SK-MEL-5 (cell line): ENCODE data around the gene HSPB3. TPM values are rescaled to one million over a fixed set of nuclear protein-coding genes. Genes with fewer than 3 reads are reported as not detected.
"Not testable (repeated sequence)": the region's sequence is repeated elsewhere in the genome, so short reads cannot be mapped to it uniquely, and the experiment has no call there.

Experiments
- DNase-seq: peaks from one replicate; pipeline ENCODE4 v3.0.0-alpha.2; 2016; ENCODE audit warnings: low read depth, low spot score
- in situ Hi-C: cut with HindIII; loops from 2 replicates; pipeline ENCODE4 v1.10.0; 2016; ENCODE audit warnings: low sequenced_read_pairs, high pct_unique_total_duplicates, low pct_unique_long_range_greater_than_20kb
- polyA plus RNA-seq, 2 experiments: library from polyadenylated mRNA; depleted of rRNA; stranded (reverse); fragments of >200 nt; gene quantifications; 2 replicates each; pipeline ENCODE4 v1.2.3, GENCODE V29; 2015
- total RNA-seq: library from RNA; depleted of rRNA; stranded (reverse); fragments of >200 nt; shearing (Covaris generic); gene quantifications from 2 replicates; pipeline ENCODE4 v1.2.3, GENCODE V29; 2014; rRNA removed

The HSPB3 gene, protein sequence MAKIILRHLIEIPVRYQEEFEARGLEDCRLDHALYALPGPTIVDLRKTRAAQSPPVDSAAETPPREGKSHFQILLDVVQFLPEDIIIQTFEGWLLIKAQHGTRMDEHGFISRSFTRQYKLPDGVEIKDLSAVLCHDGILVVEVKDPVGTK
- not detected in 2 replicates for total RNA-seq
- not detected in 2 replicates for polyA plus RNA-seq (2015; cell fraction: cytosol; rRNA removed)
- polyA plus RNA-seq (2015; cell fraction: nucleus; rRNA removed), result not detected in 2 replicates

- DNase-seq, result no peak
Observed at GRCh38 chr5:54455413-54456157, at the start of gene HSPB3. HSPB3 (plus strand) TSS chr5:54455699; CDS start chr5:54455790, 91 bp downstream.

DNA sequence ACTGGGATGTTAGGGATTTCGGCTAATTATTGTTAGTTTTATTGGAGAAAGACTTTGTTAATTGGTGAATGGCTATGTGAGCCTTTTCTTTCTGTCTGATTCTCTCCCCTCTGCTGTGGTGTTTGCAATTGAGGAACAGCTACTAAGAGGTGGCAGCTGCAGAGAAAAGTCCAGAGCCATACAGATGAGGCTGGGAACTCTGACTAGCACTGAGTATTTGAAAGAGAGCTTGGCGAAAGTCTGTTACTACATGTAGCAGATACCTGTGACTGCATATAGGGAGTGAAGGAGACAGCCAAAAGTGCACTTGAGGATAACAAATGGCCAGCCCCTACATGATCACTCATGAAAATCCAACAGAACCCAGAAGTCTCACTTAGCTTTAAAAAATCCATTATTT lies 44.3 kb upstream of the HSPB3 start:
- DNase-seq, result no peak

More at GRCh38 chr5:54455413-54456157, at the start of gene HSPB3:
- in situ Hi-C loops, result no loop called here

DNA sequence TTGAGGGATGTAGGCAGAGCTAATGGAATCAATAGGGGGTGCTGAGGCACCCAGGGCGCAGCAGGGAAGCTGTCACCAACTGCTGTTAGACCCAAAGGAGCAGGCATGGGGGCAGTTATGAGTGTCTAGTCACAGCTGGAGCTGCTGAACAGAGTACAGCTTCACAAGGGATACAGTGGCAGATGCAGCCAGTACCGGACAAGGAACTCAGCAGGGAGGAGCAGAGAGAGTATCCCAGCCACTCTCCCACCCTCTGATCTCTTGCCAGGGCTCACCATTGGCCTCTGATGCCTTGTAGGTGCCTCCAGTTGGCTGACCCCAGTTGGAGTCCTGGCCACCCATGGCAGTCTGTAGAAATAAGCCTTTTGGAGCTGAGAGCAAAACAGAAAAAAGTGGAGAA lies 42.6 kb upstream of the HSPB3 start:
- no peak for DNase-seq
- in situ Hi-C loops, result no loop called here

More for the DNA sequence above, 44.3 kb upstream of the HSPB3 start:
- in situ Hi-C loops, result no loop called here

- no peak for DNase-seq
- in situ Hi-C loops, result no loop called here
Observed at GRCh38 chr5:54415147-54415546, 40.4 kb upstream of the HSPB3 start.

GRCh38 chr5:54415896-54416601 lies 39.5 kb upstream of the HSPB3 start:
- in situ Hi-C loops, result no loop called here
- DNase-seq, result no peak

DNA sequence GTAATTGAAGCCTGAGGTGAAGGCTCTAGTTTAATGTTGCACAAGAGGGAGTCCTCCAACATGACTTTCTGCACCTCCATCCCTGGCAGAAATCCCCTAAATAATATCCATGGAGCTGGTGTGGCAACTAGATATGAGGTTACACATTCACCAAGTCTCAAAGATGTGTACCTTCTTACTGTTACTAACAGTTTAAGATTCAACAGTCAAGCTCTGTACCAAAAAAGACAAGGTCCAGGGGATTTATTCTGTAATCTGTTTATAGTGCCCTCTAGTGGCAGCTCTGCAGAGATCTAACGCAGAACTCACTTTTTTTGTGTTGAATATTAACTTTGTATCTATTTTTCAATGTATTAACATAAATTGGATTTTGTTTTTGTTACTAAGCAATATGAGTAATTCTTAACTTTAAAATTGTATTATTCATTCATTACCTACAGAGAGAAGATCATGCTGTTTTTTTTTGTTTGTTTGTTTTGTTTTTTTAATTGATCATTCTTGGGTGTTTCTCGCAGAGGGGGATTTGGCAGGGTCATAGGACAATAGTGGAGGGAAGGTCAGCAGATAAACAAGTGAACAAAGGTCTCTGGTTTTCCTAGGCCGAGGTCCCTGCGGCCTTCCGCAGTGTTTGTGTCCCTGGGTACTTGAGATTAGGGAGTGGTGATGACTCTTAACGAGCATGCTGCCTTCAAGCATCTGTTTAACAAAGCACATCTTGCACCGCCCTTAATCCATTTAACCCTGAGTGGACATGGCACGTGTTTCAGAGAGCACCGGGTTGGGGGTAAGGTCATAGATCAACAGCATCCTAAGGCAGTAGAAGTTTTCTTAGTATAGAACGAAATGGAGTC lies 35.7 kb upstream of the HSPB3 start:
- peak; percentile 75 for DNase-seq
- in situ Hi-C loops, result not testable (repeated sequence)

DNA sequence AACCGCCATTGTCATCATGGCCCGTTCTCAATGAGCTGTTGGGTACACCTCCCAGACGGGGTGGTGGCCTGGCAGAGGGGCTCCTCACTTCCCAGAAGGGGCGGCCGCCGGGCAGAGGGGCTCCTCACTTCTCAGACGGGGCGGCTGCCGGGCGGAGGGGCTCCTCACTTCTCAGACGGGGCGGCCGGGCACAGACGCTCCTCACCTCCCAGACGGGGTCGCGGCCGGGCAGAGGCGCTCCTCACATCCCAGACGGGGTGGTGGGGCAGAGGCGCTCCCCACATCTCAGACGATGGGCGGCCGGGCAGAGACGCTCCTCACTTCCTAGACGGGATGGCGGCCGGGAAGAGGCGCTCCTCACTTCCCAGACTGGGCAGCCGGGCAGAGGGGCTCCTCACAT lies 35.0 kb upstream of the HSPB3 start:
- in situ Hi-C loops, DNase-seq: not testable (repeated sequence)

DNA sequence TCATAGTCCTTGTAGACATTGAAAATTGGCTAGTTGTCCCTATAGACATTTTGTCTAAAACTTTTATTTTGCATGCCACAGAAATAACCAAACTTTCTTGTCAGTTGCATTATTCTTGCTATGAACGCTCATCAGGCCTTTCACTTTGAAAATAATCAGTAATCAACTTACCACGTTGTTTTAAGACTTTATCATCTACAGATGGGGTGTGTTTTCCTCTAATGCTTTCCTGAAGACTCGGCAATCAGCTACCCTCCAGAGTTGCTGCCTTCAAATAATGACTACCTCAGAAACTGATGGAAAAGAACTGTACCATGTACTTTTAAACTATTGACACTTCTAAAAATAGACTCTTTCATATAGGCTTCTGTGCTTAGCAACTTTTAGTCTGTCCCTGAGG lies 33.5 kb upstream of the HSPB3 start:
- in situ Hi-C loops, result no loop called here
- DNase-seq, result no peak

DNA sequence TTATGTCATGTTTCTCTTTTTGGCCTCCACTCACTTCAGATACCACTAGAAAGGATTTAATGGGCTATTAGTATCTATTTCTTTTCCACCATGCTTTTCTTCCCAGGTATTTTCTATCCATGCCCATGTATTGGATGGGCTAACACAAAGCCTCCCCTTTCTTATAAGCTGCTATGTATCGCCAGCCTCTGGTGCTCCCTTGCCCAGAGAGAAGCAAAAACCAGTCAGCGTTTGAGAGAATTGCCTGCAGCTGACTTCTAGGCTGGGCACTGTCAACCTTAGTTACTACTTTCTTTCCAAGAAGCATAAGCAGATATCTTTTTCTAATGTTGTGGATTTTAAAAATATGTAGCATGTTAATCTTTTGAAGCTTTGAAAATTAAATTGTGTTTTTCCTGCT lies 30.2 kb upstream of the HSPB3 start:
- DNase-seq, result no peak
- in situ Hi-C loops, result no loop called here

DNA sequence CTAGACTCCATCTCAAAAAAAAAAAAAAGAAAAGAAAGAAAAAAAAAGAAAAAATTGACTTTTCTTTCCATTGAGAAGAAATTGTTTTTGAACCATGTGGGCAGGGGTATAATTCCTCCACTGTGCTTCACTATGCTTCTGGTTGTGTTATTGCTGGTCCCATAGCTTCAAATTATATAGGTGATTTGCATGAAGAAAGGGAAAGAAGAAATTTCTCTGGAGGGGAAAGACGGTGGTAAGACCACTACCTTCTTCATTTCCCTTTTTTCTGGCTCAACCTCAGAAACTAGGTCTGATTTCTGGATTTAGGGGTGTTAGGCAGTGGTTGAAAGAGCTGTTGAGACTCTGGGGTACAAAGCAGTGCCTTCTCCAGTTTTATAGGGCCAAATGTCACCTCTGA lies 29.3 kb upstream of the HSPB3 start:
- in situ Hi-C loops, result no loop called here
- DNase-seq, result no peak

DNA sequence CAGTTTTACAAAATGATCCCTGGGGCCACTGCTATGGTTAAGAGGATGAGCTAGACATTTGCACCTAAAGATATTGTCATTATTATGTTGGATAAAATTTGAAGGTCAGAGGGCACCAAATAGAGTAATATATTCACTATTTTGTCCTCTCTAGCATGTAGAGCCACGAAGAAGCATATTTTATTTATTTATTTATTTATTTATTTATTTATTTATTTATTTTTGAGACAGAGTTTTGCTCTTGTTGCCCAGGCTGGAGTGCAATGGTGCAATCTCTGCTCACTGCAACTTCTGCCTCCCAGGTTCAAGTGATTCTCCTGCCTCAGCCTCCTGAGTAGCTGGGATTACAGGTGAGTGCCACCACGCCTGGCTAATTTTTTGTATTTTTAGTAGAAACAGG lies 20.8 kb upstream of the HSPB3 start:
- DNase-seq, in situ Hi-C loops: not testable (repeated sequence)

GRCh38 chr5:54438620-54439389 lies 16.7 kb upstream of the HSPB3 start:
- no peak for DNase-seq
- in situ Hi-C loops, result no loop called here

GRCh38 chr5:54440456-54440893 lies 15.0 kb upstream of the HSPB3 start:
- no peak for DNase-seq
- in situ Hi-C loops, result no loop called here

- DNase-seq, result no peak
- in situ Hi-C loops, result no loop called here
Observed at GRCh38 chr5:54442271-54442670, 13.2 kb upstream of the HSPB3 start.

DNA sequence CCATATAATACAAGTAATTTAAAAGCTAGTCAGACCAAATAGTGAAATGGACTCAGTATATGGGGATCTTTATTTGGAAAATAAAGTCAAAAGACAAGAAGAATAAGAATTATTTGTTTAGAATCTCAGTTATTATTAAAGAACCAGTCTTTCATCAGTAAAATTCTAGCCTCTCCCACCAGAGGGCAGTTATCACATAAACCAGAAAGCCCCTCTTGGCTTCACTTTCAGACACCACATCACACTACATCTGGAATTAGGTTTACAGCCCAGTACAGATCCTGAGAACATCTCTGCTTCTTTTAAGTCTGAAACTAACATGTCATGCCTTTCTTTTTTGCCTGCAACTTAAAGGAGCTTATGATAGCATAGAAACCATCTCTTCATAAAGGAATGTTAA lies 12.2 kb upstream of the HSPB3 start:
- in situ Hi-C loops, result no loop called here
- peak; percentile 68 for DNase-seq

- no peak for DNase-seq
- in situ Hi-C loops, result no loop called here
Observed at GRCh38 chr5:54445691-54446378, 9.7 kb upstream of the HSPB3 start.

DNA sequence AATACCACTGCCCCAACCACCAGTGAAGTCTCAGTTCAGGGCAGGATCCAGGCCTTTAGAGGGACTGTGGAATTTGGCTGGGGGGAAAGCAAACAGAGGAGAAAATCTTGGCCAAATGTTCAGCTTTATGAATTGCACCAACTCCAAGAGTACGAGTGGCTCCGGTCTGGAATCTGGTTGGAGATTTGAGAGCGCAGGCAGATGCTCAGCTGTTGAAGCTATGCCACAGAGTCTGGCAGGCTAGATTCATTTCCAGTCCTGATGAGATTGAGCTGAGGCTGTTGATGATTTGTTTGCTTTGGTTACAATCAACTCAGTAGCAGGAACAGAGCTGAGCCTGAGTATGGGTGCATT lies 9.1 kb upstream of the HSPB3 start:
- in situ Hi-C loops, result no loop called here
- DNase-seq, result no peak
